ENCODE measurements around the gene PRKAR1A. TPM values are rescaled to one million over a fixed set of nuclear protein-coding genes. Genes with fewer than 3 reads are reported as not detected.

PRKAR1A gene
- total and polyA plus RNA-seq, 2 of the 8 experiments (the other 6 are each of a cell fraction or from before 2014, with no cell fraction given): 39.3 to 149 TPM

DNA sequence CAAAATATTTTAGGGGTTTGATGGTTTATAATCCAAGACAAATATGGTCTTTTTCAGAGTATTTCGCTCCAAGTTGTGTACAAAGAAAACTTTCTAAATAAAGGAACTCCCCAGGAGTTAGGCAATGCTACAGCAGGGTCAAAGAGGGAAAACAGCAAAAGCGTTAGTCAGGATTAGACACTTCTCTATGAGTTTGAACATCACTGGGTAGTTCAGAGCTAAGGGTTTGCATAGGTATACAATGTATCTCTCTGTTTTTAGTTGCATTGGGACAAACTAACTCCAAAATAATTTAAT lies 54.2 kb downstream of the PRKAR1A start:
- Histone ChIP-seq H3K79me2 (ENCODE audit: control insufficient read depth in 1 of 2, insufficient read depth in 2 of 2, low read length in 2 of 2) (no peaks in the 10 kb centered on the region), H3K4me1 (replicated peaks in 1 of 4; ENCODE audit: control insufficient read depth in 3 of 4, insufficient read depth in 4 of 4, low read length in 3 of 4) (no peaks in the 10 kb centered on the region), H2BK20ac (ENCODE audit: low read length) (no peak overlapping the region), H4K5ac (ENCODE audit: insufficient read length, low read depth, low read length) (no peak overlapping the region), H4K91ac (replicated peaks; ENCODE audit: insufficient read length, low read length) (no peak overlapping the region), H3K23me2 (ENCODE audit: low read depth, low read length) (no peaks in the 10 kb centered on the region), H2BK12ac (ENCODE audit: low read depth, low read length) (no peak overlapping the region), H3K23ac (ENCODE audit: insufficient read length) (no peak overlapping the region), H2AK5ac (ENCODE audit: low read depth, low read length) (no peak overlapping the region), H3K9me3 (ENCODE audit: insufficient read depth in 2 of 2, low read depth in 1 of 2, low read length in 1 of 2) (no peaks in the 10 kb centered on the region), H2BK15ac (ENCODE audit: low read length) (no peak overlapping the region), H3K18ac (ENCODE audit: extremely low read depth, low read length) (no peak overlapping the region), H3K4ac (replicated peaks; ENCODE audit: insufficient read length, low read depth, low read length) (no peak overlapping the region), H3K27ac (ENCODE audit: low read depth, low read length) (no peak overlapping the region), H3K4me3 (ENCODE audit: extremely low read depth in 1 of 4, insufficient read depth in 2 of 4, low read depth in 3 of 4, low read length in 4 of 4) (no peak overlapping the region), H3K14ac (ENCODE audit: insufficient read length) (no peak overlapping the region), H3K79me1 (ENCODE audit: low read depth, low read length) (no peaks in the 10 kb centered on the region), H4K8ac (ENCODE audit: extremely low read depth, insufficient read depth, low read length) (no peak overlapping the region), H2BK5ac (ENCODE audit: low read depth, low read length) (no peak overlapping the region), H3K9ac (replicated peaks in 1 of 4; ENCODE audit: extremely low read depth in 1 of 4, low read depth in 3 of 4, low read length in 3 of 4) (no peak overlapping the region), H3K4me2 (ENCODE audit: insufficient read depth in 1 of 2, low read depth in 2 of 2, low read length in 2 of 2) (no peak overlapping the region), H4K20me1 (replicated peaks in 1 of 2; ENCODE audit: control insufficient read depth in 1 of 2, insufficient read depth in 2 of 2, low read length in 2 of 2) (no peaks in the 10 kb centered on the region), H2BK120ac (replicated peaks; ENCODE audit: low read depth, low read length) (no peak overlapping the region), H3K56ac (replicated peaks; ENCODE audit: insufficient read length, low read depth, low read length) (no peak overlapping the region), H2AFZ (ENCODE audit: low read length) (no peak overlapping the region), H3K36me3 (ENCODE audit: control insufficient read depth in 2 of 4, insufficient read depth in 4 of 4, low read length in 3 of 4) (no peaks in the 10 kb centered on the region), H3K27me3 (replicated peaks in 1 of 4; ENCODE audit: control insufficient read depth in 3 of 4, extremely low read depth in 1 of 4, insufficient read depth in 3 of 4, low read length in 3 of 4) (no peaks in the 10 kb centered on the region)
- DNase-seq (ENCODE audit: low read depth in 1 of 2, low spot score in 2 of 2): no peak
- 84% methylated on average over 2 of the region's 2 CpGs; no CpG with 5 or more reads in 1 of the 2 experiments for WGBS, 2 experiments (ENCODE audit: extremely low coverage in 1 of 2, insufficient coverage in 1 of 2, insufficient read length in 1 of 2, insufficient replicate concordance in 2 of 2, low coverage in 1 of 2, low lambda C conversion rate in 2 of 2, missing lambda C conversion rate in 1 of 2)
- FAIRE-seq: no peak
- ChIA-PET POLR2A (ENCODE audit: partially characterized antibody) (interaction anchor here (1.1 to 1.2 kb wide), 2 partner anchors 10 to 11 kb away, joined by 3 read pairs; no protein-coding TSS in a partner anchor), CTCF (ENCODE audit: partially characterized antibody) (interaction anchor here (0.5 to 2.8 kb wide), 6 partner anchors 10 to 554 kb away, joined by 3 to 8 read pairs (median 3); no protein-coding TSS in a partner anchor)
- TF ChIP-seq YY1 (IDR thresholded peaks at IDR 0.05; ENCODE audit: low read depth, low read length): no peak
- TF ChIP-seq EGR1 (IDR thresholded peaks at IDR 0.05; ENCODE audit: borderline replicate concordance, low read depth, low read length): no peak
- no peak for TF ChIP-seq JUN (IDR thresholded peaks at IDR 0.05; ENCODE audit: low read depth, low read length)
- no peak for TF ChIP-seq GTF2F1 (IDR thresholded peaks at IDR 0.05; ENCODE audit: borderline replicate concordance, low read depth, low read length)
- TF ChIP-seq MAFK (IDR thresholded peaks at IDR 0.05; ENCODE audit: low read depth, low read length): no peak
- no peak for TF ChIP-seq GABPA (IDR thresholded peaks at IDR 0.05; ENCODE audit: borderline replicate concordance, insufficient read depth, low read length)
- no peak for TF ChIP-seq CBX5 (IDR thresholded peaks at IDR 0.05; ENCODE audit: low read depth, low read length)
- TF ChIP-seq RBBP5 (IDR thresholded peaks at IDR 0.05; ENCODE audit: borderline replicate concordance, low read depth, low read length): no peak
- no peak for TF ChIP-seq ASH2L (IDR thresholded peaks at IDR 0.05; ENCODE audit: low read length)
- TF ChIP-seq POLR2AphosphoS5 (IDR thresholded peaks at IDR 0.05; ENCODE audit: low read depth, low read length): no peak
- no peak for TF ChIP-seq BACH1 (IDR thresholded peaks at IDR 0.05; ENCODE audit: low read length)
- no peak for TF ChIP-seq POU5F1 (IDR thresholded peaks at IDR 0.05; ENCODE audit: low read depth, low read length)
- TF ChIP-seq, protein P1, sequence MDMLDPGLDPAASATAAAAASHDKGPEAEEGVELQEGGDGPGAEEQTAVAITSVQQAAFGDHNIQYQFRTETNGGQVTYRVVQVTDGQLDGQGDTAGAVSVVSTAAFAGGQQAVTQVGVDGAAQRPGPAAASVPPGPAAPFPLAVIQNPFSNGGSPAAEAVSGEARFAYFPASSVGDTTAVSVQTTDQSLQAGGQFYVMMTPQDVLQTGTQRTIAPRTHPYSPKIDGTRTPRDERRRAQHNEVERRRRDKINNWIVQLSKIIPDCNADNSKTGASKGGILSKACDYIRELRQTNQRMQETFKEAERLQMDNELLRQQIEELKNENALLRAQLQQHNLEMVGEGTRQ (IDR thresholded peaks at IDR 0.05; ENCODE audit: low read length): no peak
- no peak for TF ChIP-seq TAF1 (IDR thresholded peaks at IDR 0.05; ENCODE audit: low read depth, low read length)
- no peak for TF ChIP-seq TAF7 (optimal IDR thresholded peaks at IDR 0.05; ENCODE audit: borderline replicate concordance, low read depth, low read length)
